B cell (primary cell): ENCODE measurements around the gene MRM1. TPM values are rescaled to one million over a fixed set of nuclear protein-coding genes. Genes with fewer than 3 reads are reported as not detected.

ENCODE experiments used
- ATAC-seq: fragments of 200-7000 bp; cut with Tn5 transposase; one replicate; pipeline ENCODE4 v1.10.0; 2021; ENCODE audit warnings: low read depth, mild to moderate bottlenecking, moderate number of reproducible peaks, moderate library complexity
- CTCF ChIA-PET: fragments of 350-600 bp; sonication (Branson Sonifier 250); formaldehyde crosslinking; loops from one replicate; lab custom pipeline; 2021; ENCODE audit warnings: antibody characterized with exemption, inconsistent platforms; lab: Charles Lee
- POLR2A ChIA-PET: fragments of 350-600 bp; sonication (Branson Sonifier 250); formaldehyde crosslinking; loops from one replicate; lab custom pipeline; 2021; ENCODE audit warnings: antibody characterized with exemption; lab: Charles Lee
- DNase-seq: peaks from one replicate; pipeline ENCODE4 v3.0.0; 2013
- H2AFZ ChIP-seq: 2 replicates; pipeline ENCODE4 v1.6.1; 2012; ENCODE audit warnings: mild to moderate bottlenecking, low read depth, low read length; ENCODE audit not compliant: insufficient read depth, poor library complexity, severe bottlenecking
- H3K27ac ChIP-seq, 2 donors: 1 replicate in 1 of 2; 2 replicates in 1 of 2; pipeline ENCODE4 v1.5.1; 2012 to 2013; ENCODE audit warnings: low read length in 2 of 2, mild to moderate bottlenecking in 2 of 2, moderate library complexity in 1 of 2
- H3K27me3 ChIP-seq, 4 experiments: fragments of 200-600 bp in 1 of 4; sonication (generic) in 1 of 4; replicated peaks in 1 of 4; 1 replicate in 2 of 4; 2 replicates in 2 of 4; pipeline versions ENCODE4 v1.6.1 to v1.7.0; 2013 to 2016; ENCODE audit warnings: low read length in 3 of 4, mild to moderate bottlenecking in 2 of 4, mixed read lengths in 1 of 4, moderate library complexity in 1 of 4; ENCODE audit not compliant: insufficient read depth in 4 of 4, control insufficient read depth in 3 of 4; ENCODE audit errors: control extremely low read depth in 1 of 4
- H3K36me3 ChIP-seq, 2 experiments: replicated peaks in 1 of 2; 1 replicate in 1 of 2; 2 replicates in 1 of 2; pipeline versions ENCODE4 v1.6.1 to v1.7.1; 2013; ENCODE audit warnings: low read length in 1 of 2; ENCODE audit not compliant: insufficient read depth in 2 of 2, control insufficient read depth in 1 of 2; ENCODE audit errors: control extremely low read depth in 1 of 2, extremely low read depth in 1 of 2
- H3K4me1 ChIP-seq, 2 donors: fragments of 200-600 bp in 1 of 2; sonication (generic) in 1 of 2; 1 replicate in 1 of 2; 2 replicates in 1 of 2; pipeline versions ENCODE4 v1.5.1 to v1.6.1; 2013 to 2017; ENCODE audit warnings: low read length in 2 of 2; ENCODE audit not compliant: control insufficient read depth in 2 of 2, insufficient read depth in 2 of 2
- H3K4me2 ChIP-seq: replicated peaks from 2 replicates; pipeline ENCODE3; 2012; ENCODE audit warnings: mild to moderate bottlenecking, low read depth, low read length; ENCODE audit not compliant: poor library complexity, severe bottlenecking
- H3K4me3 ChIP-seq, 5 experiments: fragments of 200-600 bp in 1 of 5; sonication (generic) in 1 of 5; 1 replicate in 3 of 5; 2 replicates in 2 of 5; pipeline versions ENCODE4 v1.5.1 to v1.7.0; 2011 to 2016; ENCODE audit warnings: low read length in 4 of 5, mild to moderate bottlenecking in 4 of 5, low read depth in 2 of 5, control low read depth in 1 of 5, moderate library complexity in 1 of 5; ENCODE audit not compliant: insufficient read depth in 1 of 5; ENCODE audit errors: control extremely low read depth in 1 of 5, extremely low read depth in 1 of 5
- H3K79me2 ChIP-seq: fragments of 200-600 bp; sonication (generic); one replicate; pipeline ENCODE4 v1.6.0; 2016; ENCODE audit warnings: low read length; ENCODE audit not compliant: control insufficient read depth, insufficient read depth
- H3K9ac ChIP-seq: fragments of 200-600 bp; sonication (generic); 2 replicates; pipeline ENCODE4 v1.6.1; 2017; ENCODE audit warnings: mild to moderate bottlenecking, low read length, moderate library complexity
- H3K9me3 ChIP-seq, 3 donors: one replicate each; pipeline versions ENCODE4 v1.6.1 to v1.7.1; 2013; ENCODE audit warnings: low read length in 2 of 3; ENCODE audit not compliant: control insufficient read depth in 2 of 3, insufficient read depth in 1 of 3; ENCODE audit errors: control extremely low read depth in 1 of 3
- H4K20me1 ChIP-seq: 2 replicates; pipeline ENCODE4 v1.6.0; 2012; ENCODE audit warnings: mild to moderate bottlenecking, low read length; ENCODE audit not compliant: insufficient read depth, control insufficient read depth, poor library complexity, severe bottlenecking
- H3K27ac Mint-ChIP-seq: one replicate; pipeline ENCODE4 v1.8.0; 2021; ENCODE audit warnings: mixed read lengths
- H3K27me3 Mint-ChIP-seq: one replicate; pipeline ENCODE4 v1.8.0; 2021; ENCODE audit warnings: mixed read lengths
- H3K4me1 Mint-ChIP-seq: one replicate; pipeline ENCODE4 v1.8.0; 2021; ENCODE audit warnings: mixed read lengths
- H3K4me3 Mint-ChIP-seq: one replicate; pipeline ENCODE4 v1.8.0; 2021; ENCODE audit warnings: mixed read lengths
- H3K9me3 Mint-ChIP-seq: one replicate; pipeline ENCODE4 v1.8.0; 2022; ENCODE audit warnings: mixed read lengths; ENCODE audit not compliant: insufficient read depth
- CTCF ChIP-seq: fragments of 200-600 bp; IDR thresholded peaks from one replicate; pipeline ENCODE4 v1.8.0; 2022; ENCODE audit warnings: antibody characterized with exemption, mild to moderate bottlenecking
- EZH2 ChIP-seq: IDR thresholded peaks from 2 replicates; pipeline ENCODE4 v1.6.1; 2012; ENCODE audit warnings: borderline replicate concordance, low read depth, mild to moderate bottlenecking, moderate library complexity, low read length; ENCODE audit not compliant: insufficient read depth, poor library complexity, severe bottlenecking
- WGBS: methylation state at CpG from one replicate; pipeline ENCODE4 v1.1.5; 2013; ENCODE audit warnings: missing lambda C conversion rate; ENCODE audit not compliant: insufficient coverage; 5-methylcytosine and 5-hydroxymethylcytosine counted together
- intact Hi-C: fragments of 100-400 bp; cut with micrococcal nuclease; formaldehyde crosslinking; loops from one replicate; pipeline ENCODE4 v1.10.0; 2022
- polyA plus RNA-seq: library from polyadenylated mRNA; depleted of rRNA; stranded (reverse); fragments of >200 nt; gene quantifications from 2 replicates; pipeline ENCODE4 v1.2.3, GENCODE V29; 2012
- total RNA-seq, 2 donors: library from RNA; stranded (reverse); fragments of 120-200 nt in 1 of 2; gene quantifications; 1 replicate in 1 of 2; 2 replicates in 1 of 2; pipeline versions ENCODE4 v1.2.3 to v1.2.4, GENCODE V29; 2013 to 2022

MRM1 gene
- total and polyA plus RNA-seq, 2 donors (not counting 1 experiment from before 2014, with no cell fraction given), result 9.1 to 14.4 TPM

GRCh38 chr17:36597866-36598777, 3.3 kb upstream of the MRM1 start:
- WGBS, result 98% methylated on average over 11 of the region's 11 CpGs
- intact Hi-C loops, result no loop called here
- peaks cover 11 to 19% of the 10 kb centered on the region in 2 donors for H3K4me1 ChIP-seq
- Mint-ChIP-seq H3K27ac (no peak overlapping the region), H3K4me1 (peaks cover 25% of the 10 kb centered on the region), H3K9me3 (no peaks in the 10 kb centered on the region), H3K4me3 (no peak overlapping the region), H3K27me3 (no peaks in the 10 kb centered on the region)
- DNase-seq, result no peak
- no peak overlapping the region for H3K4me3 ChIP-seq
- H3K4me2 ChIP-seq, result no peak overlapping the region
- H3K79me2 ChIP-seq, result peaks cover 15% of the 10 kb centered on the region
- no peaks in the 10 kb centered on the region for H3K36me3 ChIP-seq
- no peak overlapping the region for H3K27ac ChIP-seq
- no peaks in the 10 kb centered on the region for H3K9me3 ChIP-seq
- CTCF ChIA-PET, result interaction anchor here (1.1 kb wide), 1 partner anchor 448 kb away, joined by 3 read pairs; no protein-coding TSS in a partner anchor
- H3K9ac ChIP-seq, result no peak overlapping the region
- peaks cover 0 to 5% (median 0%) of the 10 kb centered on the region in 4 experiments for H3K27me3 ChIP-seq
- no peak overlapping the region for H2AFZ ChIP-seq
- no peaks in the 10 kb centered on the region for H4K20me1 ChIP-seq
- TF ChIP-seq CTCF (no peak), EZH2 (no peak)
- POLR2A ChIA-PET, result interaction anchor here (1.0 kb wide), 1 partner anchor 53 kb away, joined by 5 read pairs; the partner anchor contains the start of gene GGNBP2
- no peak for ATAC-seq

- CTCF ChIA-PET, result interaction anchor here (0.6 to 1.4 kb wide), 3 partner anchors 9 to 648 kb away, joined by 3 to 4 read pairs (median 3); no protein-coding TSS in a partner anchor
Measured at GRCh38 chr17:36598951-36599401, 2.4 kb upstream of the MRM1 start.

More at GRCh38 chr17:36598951-36599401, 2.4 kb upstream of the MRM1 start:
- Histone ChIP-seq H3K4me3 (no peak overlapping the region), H3K4me1 (peaks cover 11 to 25% of the 10 kb centered on the region in 2 donors), H3K4me2 (no peak overlapping the region), H3K9me3 (no peaks in the 10 kb centered on the region), H3K27me3 (peaks cover 0 to 3% (median 0%) of the 10 kb centered on the region in 4 experiments), H3K79me2 (peaks cover 23% of the 10 kb centered on the region), H3K36me3 (no peaks in the 10 kb centered on the region), H4K20me1 (peaks cover 7% of the 10 kb centered on the region), H3K27ac (no peak overlapping the region), H2AFZ (no peak overlapping the region), H3K9ac (no peak overlapping the region)
- no peaks in the 10 kb centered on the region for H3K27me3 Mint-ChIP-seq
- DNase-seq, result no peak
- no peaks in the 10 kb centered on the region for H3K9me3 Mint-ChIP-seq
- intact Hi-C loops, result no loop called here
- peaks cover 24% of the 10 kb centered on the region for H3K4me1 Mint-ChIP-seq
- POLR2A ChIA-PET, result no interaction called here
- no peak for ATAC-seq
- H3K4me3 Mint-ChIP-seq, result no peak overlapping the region
- WGBS, result 95% methylated on average over 11 of the region's 13 CpGs
- no peak for TF ChIP-seq CTCF
- no peak for TF ChIP-seq EZH2
- H3K27ac Mint-ChIP-seq, result no peak overlapping the region
